ENCODE data around the gene TCEAL6.
"Not testable (repeated sequence)": the region's sequence is repeated elsewhere in the genome, so short reads cannot be mapped to it uniquely, and the experiment has no call there.

TCEAL6 gene

DNA sequence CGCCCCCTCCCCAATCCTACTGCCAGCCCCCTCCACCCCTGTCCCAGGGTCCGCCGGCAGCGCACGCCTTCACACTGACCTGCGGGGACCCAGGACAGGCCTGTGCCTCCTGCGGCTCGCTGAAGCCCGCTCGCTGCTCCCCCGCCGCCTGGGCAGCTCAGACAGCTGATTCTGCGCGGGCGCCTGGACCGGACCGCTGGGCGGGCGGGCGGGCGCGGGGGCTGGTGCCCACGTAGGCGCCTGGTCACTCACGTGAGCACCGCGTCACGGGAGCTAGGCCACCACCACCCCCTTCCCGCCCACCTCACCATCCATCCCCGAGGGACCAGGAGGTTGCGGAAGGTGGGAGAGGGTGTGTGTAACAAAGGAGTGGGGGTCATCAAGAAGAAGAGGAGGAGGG lies at the start of gene TCEAL6:
TSS of gene TCEAL6 (minus strand) at position 208 of the 400 bp plus-strand sequence.
- not testable (repeated sequence) for H3K4me3 ChIP-seq (ENCODE audit: low read depth, low read length)

DNA sequence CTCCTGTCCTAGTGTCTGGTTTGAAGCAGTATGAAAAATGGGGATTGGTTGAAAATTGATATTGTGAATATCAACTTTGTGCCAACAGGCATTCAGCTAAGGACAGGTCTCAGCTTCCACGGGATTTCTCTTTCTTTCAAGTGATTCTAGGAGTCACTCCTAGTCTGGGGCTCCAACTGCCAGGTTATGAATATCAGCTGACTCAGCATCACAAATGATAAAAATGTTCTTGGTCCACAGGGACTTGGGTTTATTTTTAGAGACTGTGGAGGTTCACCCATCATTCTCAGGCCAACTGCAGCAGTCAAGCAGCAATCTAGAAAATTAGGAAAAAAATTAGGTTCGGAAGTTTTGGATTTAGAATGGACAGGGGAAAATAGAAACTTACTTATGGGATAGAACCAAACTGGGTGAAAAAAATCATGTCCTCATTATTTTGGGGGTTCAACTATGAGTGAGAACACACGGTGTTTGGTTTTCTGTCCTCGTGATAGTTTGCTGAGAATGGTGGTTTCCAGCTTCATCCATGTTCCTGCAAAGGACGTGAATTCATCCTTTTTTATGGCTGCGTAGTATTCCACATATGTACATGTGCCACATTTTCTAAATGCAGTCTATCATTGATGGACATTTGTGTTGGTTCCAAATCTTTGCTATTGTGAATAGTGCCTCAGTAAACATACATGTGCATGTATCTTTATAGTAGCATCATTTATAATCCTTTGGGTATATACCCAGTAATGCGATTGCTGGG lies 43.9 kb upstream of the TCEAL6 start:
- TF ChIP-seq CTCF (IDR thresholded peaks at IDR 0.05; ENCODE audit: borderline replicate concordance, insufficient read depth, low read depth, low read length) = no peak
- no peak overlapping the region for H3K4me3 ChIP-seq (ENCODE audit: low read depth, low read length)

- H3K4me3 ChIP-seq (ENCODE audit: low read depth, low read length) = peak within 1 kb of the TSS; percentile 47
- no peak for TF ChIP-seq CTCF (IDR thresholded peaks at IDR 0.05; ENCODE audit: borderline replicate concordance, insufficient read depth, low read depth, low read length)
These were observed 13.5 kb upstream of the TCEAL6 start, which contains the start of gene BEX5 for GRCh38 chrX:102155806-102156179. TSS of gene BEX5 (minus strand) at chrX:102155977. CDS start at chrX:102154265, 1,712 bp downstream.

GRCh38 chrX:102154900-102155805 lies 12.9 kb upstream of the TCEAL6 start:
- TF ChIP-seq CTCF (IDR thresholded peaks at IDR 0.05; ENCODE audit: borderline replicate concordance, insufficient read depth, low read depth, low read length) = no peak
- peak overlapping the region; percentile 47 for H3K4me3 ChIP-seq (ENCODE audit: low read depth, low read length)

DNA sequence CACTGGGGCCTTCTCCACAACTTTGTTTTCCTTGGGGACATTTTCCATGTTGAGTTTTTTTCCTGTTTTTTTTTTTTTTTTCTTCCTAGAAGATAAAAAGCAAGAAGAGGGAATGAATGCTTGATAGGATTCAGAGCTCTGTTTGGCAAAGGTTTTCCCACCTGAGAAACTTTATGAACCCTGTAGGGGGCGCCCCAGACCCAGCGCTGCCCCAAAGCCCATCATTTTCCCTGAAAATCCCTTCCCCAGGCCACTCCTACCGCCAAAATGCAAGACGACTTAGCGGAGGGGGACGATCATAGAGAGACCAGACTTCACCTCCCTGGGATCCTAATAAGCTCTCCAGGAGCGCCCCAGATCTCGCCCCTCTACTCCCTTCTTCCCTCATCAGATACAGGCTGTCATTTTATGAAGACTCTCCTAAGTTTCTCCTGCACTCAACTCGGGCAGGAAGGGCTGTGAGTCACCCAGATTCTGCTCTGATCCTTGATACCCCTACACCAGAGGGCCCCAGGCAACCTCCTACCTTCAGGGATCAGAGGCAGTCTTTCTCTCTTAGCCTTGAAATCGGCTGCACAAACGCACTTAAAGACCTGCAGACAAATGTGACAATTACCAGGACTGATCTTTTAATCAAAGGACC lies 12.1 kb upstream of the TCEAL6 start:
- peak overlapping the region; percentile 5 for H3K4me3 ChIP-seq (ENCODE audit: low read depth, low read length)
- TF ChIP-seq CTCF (IDR thresholded peaks at IDR 0.05; ENCODE audit: borderline replicate concordance, insufficient read depth, low read depth, low read length) = peak; percentile 41; the same call in 1 of the 2 replicates

GRCh38 chrX:102141631-102142030 lies 650 bp downstream of the TCEAL6 start:
- H3K4me3 ChIP-seq (ENCODE audit: low read depth, low read length) = not testable (repeated sequence)

- not testable (repeated sequence) for H3K4me3 ChIP-seq (ENCODE audit: low read depth, low read length)
These were observed 1.4 kb downstream of the TCEAL6 start for GRCh38 chrX:102140876-102141275.

- TF ChIP-seq CTCF (IDR thresholded peaks at IDR 0.05; ENCODE audit: borderline replicate concordance, insufficient read depth, low read depth, low read length) = no peak
These were observed 4.2 kb downstream of the TCEAL6 start for GRCh38 chrX:102138064-102138463.

More at GRCh38 chrX:102138064-102138463, 4.2 kb downstream of the TCEAL6 start:
- H3K4me3 ChIP-seq (ENCODE audit: low read depth, low read length) = no peak overlapping the region
